ENCODE results near the gene PRRC2B. TPM values are rescaled to one million over a fixed set of nuclear protein-coding genes. Genes with fewer than 3 reads are reported as not detected.

PRRC2B gene
- total RNA-seq, 4 donors from 2014 or later = 73.7 to 171 (median 98.9) TPM

DNA sequence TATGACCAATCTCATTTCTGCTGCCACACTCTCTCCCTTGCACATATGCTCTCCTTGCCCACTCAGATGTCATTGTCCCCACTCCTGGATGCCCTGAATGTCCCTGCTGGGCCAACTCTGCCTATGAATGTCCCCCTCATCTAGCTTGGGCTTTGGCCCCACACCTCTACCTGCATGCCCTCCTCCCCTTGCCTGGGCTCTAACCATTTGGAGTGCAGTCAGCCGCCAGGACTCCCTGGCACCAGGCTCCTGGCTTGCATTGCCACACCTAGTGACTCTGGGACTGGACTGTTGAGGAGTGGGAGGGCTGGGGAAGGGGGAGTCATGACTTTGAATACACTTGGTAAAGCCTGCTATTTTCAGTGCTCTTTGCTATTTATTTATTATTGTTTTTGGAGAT is 67.3 kb downstream of the PRRC2B start:
- intact Hi-C loops (cut with DNase I; ENCODE audit: low total_unique reads) = no loop called here
- H3K4me1 ChIP-seq = no peaks in the 10 kb centered on the region
- H3K9me3 ChIP-seq = no peaks in the 10 kb centered on the region
- in situ Hi-C loops (cut with MboI; ENCODE audit: low pct_ligation_motif_present in 1 of 4, low pct_unique_long_range_greater_than_20kb in 1 of 4, low sequenced_read_pairs in 3 of 4) = loop anchor here in 1 of 4 donors (10.0 to 25.0 kb wide), 2 partner anchors 106 to 299 kb away; no protein-coding TSS in a partner anchor
- no peak overlapping the region for H3K4me3 ChIP-seq
- no peak for DNase-seq
- TF ChIP-seq POLR2AphosphoS5 (IDR thresholded peaks at IDR 0.05) = no peak
- TF ChIP-seq EP300 (IDR thresholded peaks at IDR 0.05; ENCODE audit: low read depth) = no peak
- no peak for TF ChIP-seq POLR2A (IDR thresholded peaks at IDR 0.05)
- TF ChIP-seq, protein P1, sequence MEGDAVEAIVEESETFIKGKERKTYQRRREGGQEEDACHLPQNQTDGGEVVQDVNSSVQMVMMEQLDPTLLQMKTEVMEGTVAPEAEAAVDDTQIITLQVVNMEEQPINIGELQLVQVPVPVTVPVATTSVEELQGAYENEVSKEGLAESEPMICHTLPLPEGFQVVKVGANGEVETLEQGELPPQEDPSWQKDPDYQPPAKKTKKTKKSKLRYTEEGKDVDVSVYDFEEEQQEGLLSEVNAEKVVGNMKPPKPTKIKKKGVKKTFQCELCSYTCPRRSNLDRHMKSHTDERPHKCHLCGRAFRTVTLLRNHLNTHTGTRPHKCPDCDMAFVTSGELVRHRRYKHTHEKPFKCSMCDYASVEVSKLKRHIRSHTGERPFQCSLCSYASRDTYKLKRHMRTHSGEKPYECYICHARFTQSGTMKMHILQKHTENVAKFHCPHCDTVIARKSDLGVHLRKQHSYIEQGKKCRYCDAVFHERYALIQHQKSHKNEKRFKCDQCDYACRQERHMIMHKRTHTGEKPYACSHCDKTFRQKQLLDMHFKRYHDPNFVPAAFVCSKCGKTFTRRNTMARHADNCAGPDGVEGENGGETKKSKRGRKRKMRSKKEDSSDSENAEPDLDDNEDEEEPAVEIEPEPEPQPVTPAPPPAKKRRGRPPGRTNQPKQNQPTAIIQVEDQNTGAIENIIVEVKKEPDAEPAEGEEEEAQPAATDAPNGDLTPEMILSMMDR (IDR thresholded peaks at IDR 0.05) = no peak
- peaks cover 0 to 77% (median 33%) of the 10 kb centered on the region in 4 donors for H3K36me3 ChIP-seq
- no peak overlapping the region for H3K27ac ChIP-seq
- no peaks in the 10 kb centered on the region for H3K27me3 ChIP-seq
- WGBS, 2 donors (ENCODE audit: low coverage in 1 of 2) = 100% methylated on average over 1 of the region's 1 CpG; no CpG with 5 or more reads in 1 of the 2 donors

- no peaks in the 10 kb centered on the region for H3K27me3 ChIP-seq
- no peaks in the 10 kb centered on the region for H3K4me1 ChIP-seq
- DNase-seq = no peak
- in situ Hi-C loops (cut with MboI; ENCODE audit: low pct_ligation_motif_present in 1 of 4, low pct_unique_long_range_greater_than_20kb in 1 of 4, low sequenced_read_pairs in 3 of 4) = loop anchor here in 1 of 4 donors (10.0 to 25.0 kb wide), 2 partner anchors 110 to 302 kb away; no protein-coding TSS in a partner anchor
- 89% methylated on average over 24 of the region's 24 CpGs; no CpG with 5 or more reads in 1 of the 2 donors for WGBS, 2 donors (ENCODE audit: low coverage in 1 of 2)
- H3K27ac ChIP-seq = no peak overlapping the region
- intact Hi-C loops (cut with DNase I; ENCODE audit: low total_unique reads) = no loop called here
- no peak overlapping the region for H3K4me3 ChIP-seq
- TF ChIP-seq POLR2A (IDR thresholded peaks at IDR 0.05) (no peak), EP300 (IDR thresholded peaks at IDR 0.05; ENCODE audit: low read depth) (no peak), POLR2AphosphoS5 (IDR thresholded peaks at IDR 0.05) (no peak)
- TF ChIP-seq, protein P1 (IDR thresholded peaks at IDR 0.05) = no peak
- H3K9me3 ChIP-seq = no peaks in the 10 kb centered on the region
- H3K36me3 ChIP-seq = peaks cover 0 to 64% (median 26%) of the 10 kb centered on the region in 4 donors
Observed at GRCh38 chr9:131464354-131465000, 70.6 kb downstream of the PRRC2B start.

- in situ Hi-C loops (cut with MboI; ENCODE audit: low pct_ligation_motif_present in 1 of 4, low pct_unique_long_range_greater_than_20kb in 1 of 4, low sequenced_read_pairs in 3 of 4) = loop anchor here in 1 of 4 donors (10.0 to 25.0 kb wide), 2 partner anchors 111 to 303 kb away; no protein-coding TSS in a partner anchor
- H3K36me3 ChIP-seq = peaks cover 0 to 65% (median 23%) of the 10 kb centered on the region in 4 donors
- no peak for DNase-seq
Observed at GRCh38 chr9:131465401-131465800, 71.5 kb downstream of the PRRC2B start.

More at GRCh38 chr9:131465401-131465800, 71.5 kb downstream of the PRRC2B start:
- no peak overlapping the region for H3K4me3 ChIP-seq
- intact Hi-C loops (cut with DNase I; ENCODE audit: low total_unique reads) = no loop called here
- H3K4me1 ChIP-seq = no peaks in the 10 kb centered on the region
- no peaks in the 10 kb centered on the region for H3K27me3 ChIP-seq
- no peaks in the 10 kb centered on the region for H3K9me3 ChIP-seq
- H3K27ac ChIP-seq = no peak overlapping the region
- no peak for TF ChIP-seq POLR2AphosphoS5 (IDR thresholded peaks at IDR 0.05)
- no peak for TF ChIP-seq POLR2A (IDR thresholded peaks at IDR 0.05)
- TF ChIP-seq, protein P1 (IDR thresholded peaks at IDR 0.05) = no peak
- TF ChIP-seq EP300 (IDR thresholded peaks at IDR 0.05; ENCODE audit: low read depth) = no peak
- 95 to 98% methylated on average over 6 of the region's 6 CpGs for WGBS, 2 donors (ENCODE audit: low coverage in 1 of 2)

All from transverse colon (tissue), 4 donors.